Esophagus squamous epithelium (tissue), 5 donors: Measurements from ENCODE around the gene CAVIN1. TPM values are rescaled to one million over a fixed set of nuclear protein-coding genes. Genes with fewer than 3 reads are reported as not detected.
"Not testable (repeated sequence)": the region's sequence is repeated elsewhere in the genome, so short reads cannot be mapped to it uniquely, and the experiment has no call there.

Experiments used
- DNase-seq: peaks from one replicate; lab custom pipeline; 2025; lab: John Stamatoyannopoulos, UW
- H3K27ac ChIP-seq, 4 donors: fragments of 200-600 bp; sonication (generic); one replicate each; pipeline ENCODE4 v1.5.1; 2016 to 2019; ENCODE audit warnings: mild to moderate bottlenecking in 1 of 4
- H3K27me3 ChIP-seq, 4 donors: fragments of 200-600 bp; sonication (generic); 1 replicate in 3 of 4; 2 replicates in 1 of 4; pipeline versions ENCODE4 v1.5.1 to v1.6.0; 2017 to 2021; ENCODE audit warnings: antibody characterized with exemption in 1 of 4
- H3K36me3 ChIP-seq, 3 donors: fragments of 200-600 bp; sonication (generic); one replicate each; pipeline ENCODE4 v1.5.1; 2016 to 2019
- H3K4me1 ChIP-seq, 3 donors: fragments of 200-600 bp; sonication (generic); one replicate each; pipeline ENCODE4 v1.5.1; 2017 to 2019
- H3K4me3 ChIP-seq, 4 donors: fragments of 200-600 bp; sonication (generic); 1 replicate in 3 of 4; 2 replicates in 1 of 4; pipeline ENCODE4 v1.5.1; 2016 to 2019; ENCODE audit warnings: mild to moderate bottlenecking in 2 of 4, moderate library complexity in 1 of 4
- H3K9me3 ChIP-seq, 3 donors: fragments of 200-600 bp; sonication (generic); one replicate each; pipeline ENCODE4 v1.5.1; 2016 to 2019
- POLR2A ChIP-seq, 4 donors: fragments of 450-650 bp; IDR thresholded peaks; one replicate each; pipeline ENCODE4 v1.6.1; 2017; ENCODE audit warnings: antibody characterized with exemption in 4 of 4, mild to moderate bottlenecking in 4 of 4, moderate library complexity in 3 of 4
- WGBS, 2 donors: methylation state at CpG; one replicate each; pipeline ENCODE4 v1.1.5; 2018; 5-methylcytosine and 5-hydroxymethylcytosine counted together
- intact Hi-C: fragments of 100-400 bp; cut with DNase I; formaldehyde crosslinking; loops from one replicate; pipeline ENCODE4 v1.15.0; 2022
- total RNA-seq, 4 donors: library from RNA; depleted of rRNA; stranded (reverse); fragments of >200 nt; gene quantifications; one replicate each; pipeline ENCODE4 v1.1.0, GENCODE V29; 2016
- TF ChIP-seq, protein P1 (sequence below), 6 experiments: fragments of 450-650 bp in 4 of 6; fragments of 200-600 bp in 2 of 6; sonication (generic) in 2 of 6; IDR thresholded peaks; one replicate each; pipeline ENCODE4 v1.5.1; 2016 to 2019; ENCODE audit warnings: antibody characterized with exemption in 6 of 6, mild to moderate bottlenecking in 4 of 6, moderate library complexity in 4 of 6
- donor health status: DM: yes; HTN: yes; CAD: no.

CAVIN1 gene
- total RNA-seq, 4 donors from 2014 or later: 67.8 to 210 (median 113) TPM

DNA sequence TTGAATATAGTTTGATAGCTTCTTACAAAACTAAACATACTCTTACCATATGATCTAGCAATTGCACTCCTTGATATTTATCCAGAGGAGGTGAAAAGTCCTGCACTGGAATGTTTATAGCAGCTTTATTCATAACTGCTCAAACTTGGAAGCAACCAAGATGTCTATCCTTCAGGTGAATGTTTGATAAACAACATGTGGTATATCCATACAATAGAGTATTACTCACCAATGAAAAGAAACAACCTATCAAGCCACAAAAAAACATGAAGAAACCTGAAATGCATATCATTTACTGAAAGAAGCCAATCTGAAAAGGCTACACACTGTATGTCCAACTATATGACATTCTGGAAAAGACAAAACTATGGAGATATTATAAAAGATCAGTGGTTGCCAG is 50.9 kb downstream of the CAVIN1 start:
- H3K9me3 ChIP-seq: no peaks in the 10 kb centered on the region
- peaks cover 0 to 36% (median 0%) of the 10 kb centered on the region in 3 donors for H3K36me3 ChIP-seq
- no peak overlapping the region for H3K27ac ChIP-seq
- H3K27me3 ChIP-seq: no peaks in the 10 kb centered on the region
- intact Hi-C loops: no loop called here
- DNase-seq: no peak
- peaks cover 3 to 49% (median 36%) of the 10 kb centered on the region in 3 donors for H3K4me1 ChIP-seq
- TF ChIP-seq, protein P1, sequence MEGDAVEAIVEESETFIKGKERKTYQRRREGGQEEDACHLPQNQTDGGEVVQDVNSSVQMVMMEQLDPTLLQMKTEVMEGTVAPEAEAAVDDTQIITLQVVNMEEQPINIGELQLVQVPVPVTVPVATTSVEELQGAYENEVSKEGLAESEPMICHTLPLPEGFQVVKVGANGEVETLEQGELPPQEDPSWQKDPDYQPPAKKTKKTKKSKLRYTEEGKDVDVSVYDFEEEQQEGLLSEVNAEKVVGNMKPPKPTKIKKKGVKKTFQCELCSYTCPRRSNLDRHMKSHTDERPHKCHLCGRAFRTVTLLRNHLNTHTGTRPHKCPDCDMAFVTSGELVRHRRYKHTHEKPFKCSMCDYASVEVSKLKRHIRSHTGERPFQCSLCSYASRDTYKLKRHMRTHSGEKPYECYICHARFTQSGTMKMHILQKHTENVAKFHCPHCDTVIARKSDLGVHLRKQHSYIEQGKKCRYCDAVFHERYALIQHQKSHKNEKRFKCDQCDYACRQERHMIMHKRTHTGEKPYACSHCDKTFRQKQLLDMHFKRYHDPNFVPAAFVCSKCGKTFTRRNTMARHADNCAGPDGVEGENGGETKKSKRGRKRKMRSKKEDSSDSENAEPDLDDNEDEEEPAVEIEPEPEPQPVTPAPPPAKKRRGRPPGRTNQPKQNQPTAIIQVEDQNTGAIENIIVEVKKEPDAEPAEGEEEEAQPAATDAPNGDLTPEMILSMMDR (IDR thresholded peaks at IDR 0.05): no peak
- TF ChIP-seq POLR2A (IDR thresholded peaks at IDR 0.05): no peak
- no peak overlapping the region for H3K4me3 ChIP-seq

- DNase-seq, H3K27ac ChIP-seq, H3K9me3 ChIP-seq, H3K4me3 ChIP-seq, intact Hi-C loops, H3K27me3 ChIP-seq: not testable (repeated sequence)
- 70 to 79% methylated on average over 6 to 7 of the region's 12 CpGs for WGBS, 2 donors
- Histone ChIP-seq H3K4me1 (peaks cover 9 to 58% (median 34%) of the 10 kb centered on the region in 3 donors), H3K36me3 (peaks cover 0 to 36% (median 0%) of the 10 kb centered on the region in 3 donors)
These were observed 54.1 kb downstream of the CAVIN1 start for GRCh38 chr17:42368797-42369561.

GRCh38 chr17:42368310-42368709 is 54.7 kb downstream of the CAVIN1 start:
- H3K27me3 ChIP-seq, DNase-seq, intact Hi-C loops, H3K9me3 ChIP-seq, H3K4me3 ChIP-seq, H3K27ac ChIP-seq: not testable (repeated sequence)
- Histone ChIP-seq H3K4me1 (peaks cover 8 to 62% (median 41%) of the 10 kb centered on the region in 3 donors), H3K36me3 (peaks cover 0 to 35% (median 0%) of the 10 kb centered on the region in 3 donors)
- WGBS, 2 donors: 73 to 74% methylated on average over 5 of the region's 5 CpGs

DNA sequence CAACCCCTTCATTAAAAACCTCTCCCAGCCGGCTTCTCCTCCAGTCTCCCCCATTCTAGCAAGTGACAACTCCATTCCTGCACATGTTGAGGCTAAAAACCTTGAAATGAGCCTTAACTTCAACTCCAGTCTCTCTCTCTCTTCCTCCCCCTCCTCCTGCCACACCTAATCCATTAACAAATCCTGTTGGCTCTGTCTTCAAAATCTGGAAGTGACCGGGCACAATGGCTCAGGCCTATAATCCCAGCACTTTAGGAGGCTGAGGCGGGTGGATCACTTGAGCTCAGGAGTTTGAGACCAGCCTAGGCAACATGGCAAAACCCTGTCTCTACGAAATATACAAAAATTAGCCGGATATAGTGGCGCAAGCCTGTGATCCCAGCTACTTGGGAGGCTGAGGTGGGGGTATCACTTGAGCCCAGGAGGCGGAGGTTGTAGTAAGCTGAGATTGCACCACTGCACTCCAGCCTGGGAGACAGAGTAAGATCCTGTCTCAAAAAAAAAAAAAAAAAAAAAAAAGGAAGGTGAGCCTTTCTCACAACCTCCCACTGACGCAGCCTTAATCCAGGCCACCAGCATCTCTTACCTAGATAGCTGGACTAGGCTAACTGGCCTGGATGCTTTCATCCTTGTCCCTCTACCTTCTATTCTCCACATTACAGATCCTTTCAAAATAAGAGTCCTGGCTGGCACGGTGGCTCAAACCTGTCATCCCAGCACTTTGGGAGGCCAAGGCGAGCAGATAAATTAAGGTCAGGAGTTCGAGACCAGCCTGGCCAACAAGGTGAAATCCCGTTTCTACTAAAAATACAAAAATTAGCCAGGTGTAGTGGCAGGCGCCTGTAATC is 56.7 kb downstream of the CAVIN1 start:
- H3K27me3 ChIP-seq, H3K9me3 ChIP-seq, intact Hi-C loops, H3K27ac ChIP-seq, H3K4me3 ChIP-seq, DNase-seq: not testable (repeated sequence)
- 69 to 76% methylated on average over 12 of the region's 13 CpGs for WGBS, 2 donors
- H3K36me3 ChIP-seq: peaks cover 0 to 18% (median 0%) of the 10 kb centered on the region in 3 donors
- H3K4me1 ChIP-seq: peaks cover 17 to 82% (median 60%) of the 10 kb centered on the region in 3 donors

DNA sequence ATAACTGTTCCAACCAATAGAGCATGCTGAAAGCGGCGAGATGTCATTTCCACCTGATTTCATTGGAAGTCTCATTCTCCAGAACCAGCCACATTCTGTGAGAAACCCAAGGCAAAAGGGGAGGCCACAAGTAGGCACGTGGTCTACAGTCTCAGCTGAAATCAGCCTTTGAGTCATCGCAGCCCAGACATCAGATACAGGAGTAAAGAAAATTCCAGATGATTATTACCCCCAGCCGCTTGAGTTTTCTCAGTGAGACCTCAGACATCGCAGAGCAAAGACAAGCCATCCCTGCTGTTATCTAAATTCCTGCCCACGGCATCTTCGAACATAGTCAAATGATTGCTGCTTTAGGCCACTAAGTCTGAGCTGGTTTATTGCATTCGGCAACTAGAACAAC is 57.9 kb downstream of the CAVIN1 start:
- H3K27ac ChIP-seq: no peak overlapping the region
- H3K36me3 ChIP-seq: peaks cover 0 to 10% (median 0%) of the 10 kb centered on the region in 3 donors
- no peak for TF ChIP-seq POLR2A (IDR thresholded peaks at IDR 0.05)
- TF ChIP-seq, protein P1 (IDR thresholded peaks at IDR 0.05): no peak
- no peaks in the 10 kb centered on the region for H3K9me3 ChIP-seq
- no peak for DNase-seq
- intact Hi-C loops: no loop called here
- peaks cover 17 to 80% (median 53%) of the 10 kb centered on the region in 3 donors for H3K4me1 ChIP-seq
- WGBS, 2 donors: 78 to 85% methylated on average over 7 to 9 of the region's 9 CpGs
- no peak overlapping the region for H3K4me3 ChIP-seq
- no peaks in the 10 kb centered on the region for H3K27me3 ChIP-seq

GRCh38 chr17:42363767-42364585 is 59.1 kb downstream of the CAVIN1 start:
- H3K4me1 ChIP-seq: peaks cover 17 to 83% (median 53%) of the 10 kb centered on the region in 3 donors
- TF ChIP-seq, protein P1 (IDR thresholded peaks at IDR 0.05): no peak
- TF ChIP-seq POLR2A (IDR thresholded peaks at IDR 0.05): no peak
- peak overlapping the region in 1 of 4 donors; percentile 10 for H3K27ac ChIP-seq
- 46 to 52% methylated on average over 7 of the region's 7 CpGs for WGBS, 2 donors
- intact Hi-C loops: no loop called here
- peaks cover 0 to 1% (median 0%) of the 10 kb centered on the region in 3 donors for H3K36me3 ChIP-seq
- no peak overlapping the region for H3K4me3 ChIP-seq
- no peaks in the 10 kb centered on the region for H3K9me3 ChIP-seq
- no peaks in the 10 kb centered on the region for H3K27me3 ChIP-seq
- no peak for DNase-seq
